GM18499 (cell line): ENCODE measurements around the gene WNK2.
"Not testable (repeated sequence)": the region's sequence is repeated elsewhere in the genome, so short reads cannot be mapped to it uniquely, and the experiment has no call there.

Experiments used
- ATAC-seq: cut with Tn5 transposase; IDR thresholded peaks from one replicate; pipeline ENCODE4 v1.9.1; 2021; ENCODE audit warnings: moderate number of reproducible peaks; ENCODE audit not compliant: insufficient read depth, unreplicated experiment

Gene WNK2

DNA sequence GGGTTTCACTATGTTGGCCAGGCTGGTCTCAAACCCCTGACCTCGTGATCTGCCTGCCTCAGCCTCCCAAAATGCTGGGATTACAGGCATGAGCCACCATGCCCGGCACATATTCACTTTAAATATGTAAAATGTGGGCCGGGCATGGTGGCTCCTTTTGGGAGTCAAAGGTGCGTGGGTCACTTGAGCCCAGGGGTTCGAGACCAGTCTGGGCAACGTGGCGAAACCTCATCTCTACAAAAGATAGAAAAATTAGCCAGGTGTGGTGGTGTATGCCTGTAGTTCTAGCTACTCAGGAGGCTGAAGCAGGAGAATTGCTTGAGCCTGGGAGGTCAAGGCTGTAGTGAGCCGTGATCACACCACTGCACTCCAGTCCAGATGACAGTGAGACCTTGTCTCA lies 67.4 kb downstream of the WNK2 start:
- not testable (repeated sequence) for ATAC-seq

DNA sequence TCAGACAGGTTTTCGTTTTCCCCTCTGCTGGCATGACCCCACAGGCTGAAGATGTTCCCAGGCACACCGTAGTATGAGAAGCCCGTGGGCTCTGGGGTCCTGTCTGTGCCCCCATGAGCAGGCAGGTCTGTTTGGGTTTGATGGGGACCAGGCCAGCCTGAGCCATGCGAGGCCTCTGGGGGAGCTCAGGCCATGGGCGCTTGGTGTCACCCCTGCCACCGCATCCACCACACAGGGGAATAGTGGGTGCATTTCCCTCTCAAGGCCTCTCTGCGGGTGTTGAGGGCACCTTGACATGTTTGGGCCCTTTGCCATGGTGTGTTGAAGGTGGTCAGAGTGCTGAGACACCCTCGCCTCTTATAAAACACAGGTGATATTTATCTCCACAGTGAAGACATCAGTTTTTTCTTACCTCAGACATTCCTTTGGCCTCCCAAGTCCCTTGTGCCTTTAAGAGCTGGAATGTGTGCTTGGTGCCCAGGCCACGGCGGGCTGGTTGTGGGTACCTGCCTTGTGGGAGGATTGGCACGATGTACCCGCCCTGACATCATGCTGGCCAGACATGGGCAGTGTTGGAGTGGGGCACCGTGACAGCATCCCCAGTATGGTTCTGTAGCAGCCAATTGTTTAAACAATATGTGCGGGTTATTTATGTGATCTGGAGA lies 68.3 kb downstream of the WNK2 start:
- no peak for ATAC-seq

DNA sequence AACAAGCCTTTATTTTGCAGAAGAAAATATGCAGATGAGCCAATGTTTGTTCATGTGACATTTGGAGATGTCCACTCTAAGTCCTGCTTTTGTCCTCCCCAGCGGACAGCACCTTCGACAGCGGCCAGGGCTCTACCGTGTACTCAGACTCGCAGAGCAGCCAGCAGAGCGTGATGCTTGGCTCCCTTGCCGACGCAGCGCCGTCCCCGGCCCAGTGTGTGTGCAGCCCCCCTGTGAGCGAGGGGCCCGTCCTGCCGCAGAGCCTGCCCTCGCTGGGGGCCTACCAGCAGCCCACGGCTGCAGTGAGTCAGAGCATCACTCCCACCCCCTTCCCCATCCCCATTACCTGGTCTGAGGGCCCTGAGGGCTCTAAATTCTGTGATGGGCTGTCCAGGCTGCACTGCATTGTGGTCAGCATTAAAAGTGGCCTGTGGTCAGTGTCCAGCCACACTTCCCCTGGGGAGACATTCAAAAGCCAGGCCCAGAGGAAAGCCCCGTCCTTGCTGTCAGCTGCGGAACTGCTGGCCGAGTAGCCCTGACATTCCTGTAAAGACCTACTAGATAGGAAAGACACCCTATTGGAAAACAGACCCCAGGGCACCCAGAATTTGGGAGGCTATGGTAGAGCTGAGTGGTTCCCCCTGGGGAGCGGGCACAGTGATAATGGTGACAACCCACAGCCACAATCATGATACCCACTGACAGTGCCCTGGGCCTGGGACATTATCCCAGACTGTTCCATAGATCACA lies 69.0 kb downstream of the WNK2 start:
- no peak for ATAC-seq

DNA sequence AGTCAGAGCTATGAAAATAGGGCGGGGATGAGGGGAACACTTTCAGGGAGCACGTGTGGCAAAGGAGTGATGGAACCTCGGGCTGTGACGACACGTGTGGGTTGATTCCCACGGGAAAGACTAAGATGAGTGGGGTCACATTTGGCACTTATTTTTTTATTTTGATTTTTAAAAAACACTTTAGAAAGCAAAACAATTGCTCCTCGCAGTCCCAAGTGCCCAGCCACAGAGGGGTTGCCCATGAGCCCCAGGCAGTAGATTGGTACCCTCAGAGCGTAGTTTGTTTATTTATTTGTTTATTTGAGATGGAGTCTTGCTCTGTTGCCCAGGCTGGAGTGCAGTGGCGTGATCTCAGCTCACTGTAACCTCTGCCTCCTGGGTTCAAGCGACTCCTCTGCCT lies 69.7 kb downstream of the WNK2 start:
- no peak for ATAC-seq

DNA sequence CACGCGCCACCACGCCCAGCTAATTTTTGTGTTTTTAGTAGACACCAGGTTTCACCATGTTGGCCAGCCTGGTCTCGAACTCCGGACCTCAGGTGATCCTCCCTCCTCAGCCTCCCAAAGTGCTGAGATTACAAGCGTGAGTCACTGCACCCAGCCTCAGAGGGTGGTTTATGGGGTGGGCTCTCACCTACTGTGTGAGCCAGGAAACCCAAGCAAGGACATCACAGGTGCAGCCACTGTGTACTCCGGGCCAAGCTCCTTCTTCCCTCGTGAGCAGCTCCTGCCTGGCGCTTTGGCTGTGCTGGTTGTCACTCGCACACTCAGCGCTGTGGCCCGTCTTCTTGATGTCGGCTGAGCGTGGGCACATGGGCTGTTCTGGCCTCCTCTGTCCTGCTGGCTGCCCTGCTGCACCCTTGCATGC lies 70.1 kb downstream of the WNK2 start:
- no peak for ATAC-seq

DNA sequence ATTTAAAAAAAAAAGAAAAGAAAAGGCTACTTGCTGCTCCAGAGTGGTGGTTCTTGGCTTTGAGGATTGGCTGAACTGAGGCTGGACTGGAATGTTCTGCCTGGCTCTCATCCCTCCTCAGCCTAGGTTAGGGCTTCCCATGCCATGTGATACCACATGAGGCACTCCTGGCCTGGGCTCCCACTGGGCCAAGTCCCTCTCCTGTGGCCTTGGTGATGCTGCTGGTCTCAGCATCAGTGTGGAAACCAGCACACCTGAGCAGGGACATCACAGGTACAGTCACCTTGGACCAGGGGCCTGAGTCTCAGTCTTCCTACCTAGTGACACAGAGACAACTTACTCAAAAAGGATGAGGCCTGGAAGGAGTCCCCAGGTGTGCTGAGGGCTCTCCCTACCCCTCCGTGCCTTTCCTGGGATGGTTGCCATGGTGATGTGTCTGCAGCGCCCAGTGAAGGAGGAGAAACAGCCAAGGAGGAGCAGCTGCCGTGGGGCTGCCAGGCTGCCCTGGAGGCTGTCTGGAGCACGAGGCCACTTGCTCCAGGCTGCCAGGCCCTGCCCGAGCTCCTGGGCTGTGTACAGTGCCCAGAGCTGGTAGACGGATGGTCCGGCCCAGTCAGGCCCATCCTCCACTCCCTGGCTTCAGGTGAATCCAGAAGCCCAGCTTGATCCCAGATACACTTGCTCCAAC lies 71.0 kb downstream of the WNK2 start:
- no peak for ATAC-seq

- ATAC-seq: no peak
Measured at GRCh38 chr9:93255494-93255867, 71.5 kb downstream of the WNK2 start.

DNA sequence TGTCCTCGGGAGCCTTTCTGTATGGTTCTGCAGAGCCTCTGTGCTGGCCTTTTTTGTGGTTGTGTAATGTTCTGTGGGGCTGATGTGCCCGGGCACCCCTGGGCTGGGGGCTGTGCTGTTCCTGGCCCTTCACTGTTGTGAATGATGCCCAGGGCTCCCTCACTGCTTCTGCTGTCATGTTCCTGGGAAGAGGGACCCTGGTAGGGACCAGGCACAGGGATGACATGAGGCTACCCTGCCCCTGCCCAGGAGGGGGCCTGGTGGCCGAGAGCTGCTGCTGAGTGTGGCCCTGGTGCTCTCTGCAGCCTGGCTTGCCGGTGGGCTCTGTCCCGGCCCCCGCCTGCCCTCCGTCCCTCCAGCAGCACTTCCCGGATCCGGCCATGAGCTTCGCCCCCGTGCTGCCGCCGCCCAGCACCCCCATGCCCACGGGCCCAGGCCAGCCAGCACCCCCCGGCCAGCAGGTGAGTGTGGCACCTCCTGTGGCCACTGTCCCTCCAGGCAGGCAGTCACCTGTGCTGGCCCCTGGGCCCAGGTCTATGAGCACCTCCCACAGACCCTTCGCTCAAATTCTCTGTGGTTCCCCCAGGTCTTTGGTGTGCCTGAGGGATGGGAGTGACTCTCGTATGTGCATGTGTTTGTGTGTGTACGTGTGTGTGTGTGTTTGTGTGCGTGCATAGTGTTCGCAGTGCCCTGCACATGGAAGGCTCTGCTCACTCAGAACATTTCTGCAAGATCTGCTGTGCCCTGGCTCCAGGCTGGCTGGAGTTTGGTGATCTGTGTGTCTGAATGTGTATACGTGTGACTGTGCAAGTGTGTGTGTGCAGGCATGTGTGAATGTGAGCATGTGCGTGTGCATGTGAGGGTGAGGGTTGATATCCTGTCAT lies 72.3 kb downstream of the WNK2 start:
- ATAC-seq: no peak

DNA sequence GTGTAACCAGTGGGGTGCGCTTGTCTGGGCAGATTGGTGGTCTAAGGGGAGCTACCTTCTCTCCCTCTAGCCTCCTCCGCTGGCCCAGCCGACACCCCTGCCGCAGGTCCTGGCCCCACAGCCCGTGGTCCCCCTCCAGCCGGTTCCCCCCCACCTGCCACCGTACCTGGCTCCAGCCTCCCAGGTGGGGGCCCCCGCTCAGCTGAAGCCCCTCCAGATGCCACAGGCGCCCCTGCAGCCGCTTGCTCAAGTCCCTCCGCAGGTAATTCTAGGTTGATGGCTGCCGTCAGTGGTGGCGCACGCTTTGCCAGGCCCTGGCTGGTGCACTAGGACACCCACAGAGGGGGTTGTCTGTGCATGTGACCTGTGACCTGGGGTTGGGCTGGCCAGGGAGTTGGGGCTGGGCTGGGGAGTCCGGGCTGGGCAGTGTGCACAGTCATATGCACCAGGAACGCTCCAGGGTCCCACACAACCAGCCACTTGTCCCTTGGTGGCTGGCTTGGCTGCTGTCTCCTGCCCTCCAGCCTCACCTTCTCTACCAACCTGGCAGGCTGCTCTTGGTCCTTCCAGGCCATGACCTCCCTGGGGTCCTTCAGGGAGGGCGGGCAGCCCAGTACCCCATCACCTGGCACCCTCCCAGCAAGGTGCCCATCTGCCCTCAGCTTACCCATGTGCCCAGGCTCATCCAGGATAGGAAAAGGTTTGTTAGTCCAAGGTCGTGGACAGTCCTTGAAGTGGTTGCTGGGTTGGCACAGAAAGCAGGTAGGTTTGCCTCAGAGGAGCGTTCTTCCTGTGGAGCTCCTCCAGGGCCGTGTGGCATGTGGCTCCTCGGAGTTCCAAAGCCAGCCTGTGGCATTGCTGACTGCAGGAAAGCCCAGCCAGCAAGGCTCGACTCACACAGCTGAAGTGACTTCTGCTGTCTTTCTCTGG lies 73.2 kb downstream of the WNK2 start:
- ATAC-seq: no peak

DNA sequence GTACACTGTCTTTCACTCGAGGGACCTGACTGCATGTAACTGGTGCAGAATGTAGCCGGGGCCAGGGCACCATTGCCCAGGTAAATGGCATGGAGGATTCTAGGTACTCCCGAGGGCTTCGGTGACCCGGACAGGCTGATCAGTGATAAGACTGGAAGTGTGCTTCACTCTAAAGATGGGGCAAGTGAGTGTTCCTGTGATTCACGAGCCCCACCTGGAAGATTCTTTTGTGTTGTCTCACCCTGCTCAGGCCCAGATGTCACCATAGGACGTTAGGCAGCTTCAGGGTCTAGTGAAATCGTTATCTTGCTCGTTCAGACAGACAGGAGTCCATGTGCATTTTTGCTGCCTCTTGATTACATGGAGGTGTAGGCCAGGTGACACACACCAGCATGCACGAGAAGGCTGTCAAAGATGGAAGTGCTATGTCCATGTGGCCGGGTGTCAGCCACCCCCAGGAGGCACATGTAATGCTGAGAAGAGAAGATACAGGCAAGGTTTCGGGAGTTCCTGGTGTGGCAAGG lies 73.9 kb downstream of the WNK2 start:
- no peak for ATAC-seq

GRCh38 chr9:93258419-93258817 lies 74.5 kb downstream of the WNK2 start:
- ATAC-seq: no peak

- no peak for ATAC-seq
Measured at GRCh38 chr9:93258818-93259489, 75.0 kb downstream of the WNK2 start.

DNA sequence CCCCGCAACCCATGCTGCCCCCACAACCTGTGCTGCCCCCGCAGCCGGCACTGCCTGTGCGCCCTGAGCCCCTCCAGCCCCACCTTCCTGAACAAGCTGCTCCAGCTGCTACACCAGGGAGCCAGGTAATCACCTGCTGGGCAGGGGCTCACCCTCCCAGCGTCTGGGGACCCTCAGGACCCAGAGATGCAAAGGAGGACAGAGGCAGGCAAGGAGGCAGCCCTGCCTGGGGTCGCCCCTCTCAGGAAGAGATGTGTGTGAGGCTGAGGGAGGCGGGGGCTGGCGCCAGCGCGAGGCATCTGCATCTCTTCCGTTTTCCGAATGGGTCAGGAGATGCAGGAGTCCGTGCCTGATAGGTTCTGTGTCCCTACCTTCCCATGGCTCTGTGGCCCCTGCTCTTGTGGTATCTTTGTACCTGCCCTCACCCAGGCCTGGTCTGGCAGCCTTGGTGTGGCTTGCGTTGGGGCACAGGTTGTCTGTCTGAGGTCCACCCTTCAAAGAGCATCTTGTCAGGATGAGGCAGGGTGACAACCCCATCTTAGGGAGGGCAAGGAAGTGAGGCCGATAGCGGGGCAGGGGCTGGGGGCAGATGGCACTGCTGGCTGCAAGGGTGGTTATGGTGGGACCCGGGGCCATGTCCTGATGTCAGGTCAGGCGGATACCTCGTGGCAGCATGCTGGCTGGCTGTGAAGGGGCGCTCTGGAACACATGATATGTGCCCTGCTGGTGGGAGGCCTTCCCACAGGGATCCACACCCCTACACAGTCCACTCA lies 75.7 kb downstream of the WNK2 start:
- no peak for ATAC-seq

GRCh38 chr9:93260263-93261066 lies 76.5 kb downstream of the WNK2 start:
- ATAC-seq: no peak

DNA sequence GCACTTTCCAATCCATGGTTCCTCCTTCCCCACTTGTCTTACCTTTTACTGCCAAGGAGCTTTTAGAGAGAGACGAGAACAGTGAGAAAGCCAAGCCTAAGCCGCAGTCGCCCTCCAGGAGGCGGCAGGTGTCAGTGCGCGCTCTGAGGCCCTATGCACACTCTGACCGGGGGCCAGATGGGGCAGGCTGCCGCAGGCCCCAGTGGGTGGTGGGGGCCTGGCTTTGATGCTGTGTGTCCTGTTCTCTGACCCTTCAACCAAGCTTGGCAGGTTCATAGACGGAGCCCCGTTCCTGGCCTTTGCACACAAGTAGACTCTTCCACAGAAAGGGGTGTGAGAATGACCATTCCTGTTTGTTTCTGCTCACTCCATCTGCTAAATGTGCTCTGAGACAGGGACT lies 77.3 kb downstream of the WNK2 start:
- no peak for ATAC-seq

DNA sequence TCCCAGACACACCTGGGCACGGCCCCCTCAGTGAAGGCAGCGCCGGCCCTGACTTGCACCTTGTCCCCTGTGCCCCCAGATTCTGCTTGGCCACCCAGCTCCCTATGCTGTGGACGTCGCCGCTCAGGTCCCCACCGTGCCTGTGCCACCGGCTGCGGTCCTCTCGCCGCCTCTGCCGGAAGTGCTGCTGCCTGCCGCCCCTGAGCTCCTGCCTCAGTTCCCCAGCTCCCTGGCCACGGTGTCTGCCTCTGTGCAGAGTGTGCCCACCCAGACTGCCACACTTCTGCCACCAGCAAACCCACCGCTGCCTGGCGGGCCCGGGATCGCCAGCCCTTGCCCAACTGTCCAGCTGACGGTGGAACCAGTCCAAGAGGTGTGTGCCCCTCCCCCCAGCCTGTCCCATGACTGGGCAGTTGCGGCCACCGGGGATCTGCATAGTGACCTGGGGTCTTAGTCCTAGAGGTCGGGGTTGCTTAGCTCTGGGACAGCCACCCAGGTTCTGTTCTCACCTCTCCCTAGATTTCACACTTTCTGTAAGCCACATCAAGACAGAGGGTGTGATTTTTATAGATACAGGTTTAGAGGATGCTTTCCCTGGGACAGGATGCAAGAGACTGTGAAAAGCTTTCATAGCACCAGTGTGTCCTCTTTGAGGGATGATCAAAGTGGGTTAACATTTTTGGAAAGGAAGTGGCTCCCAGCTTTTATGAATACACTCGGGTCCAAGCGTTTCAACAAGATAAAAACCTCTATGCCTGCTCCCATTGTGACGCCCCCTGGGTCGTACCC lies 78.0 kb downstream of the WNK2 start:
- no peak for ATAC-seq
